ENCODE results near the gene HOXB6.

The HOXB6 gene

GRCh38 chr17:48621410-48622392 lies 16.9 kb upstream of the HOXB6 start:
- no peak for DNase-seq (ENCODE audit: low read depth in 2 of 2)

GRCh38 chr17:48620461-48621139 lies 15.8 kb upstream of the HOXB6 start:
- no peak for DNase-seq (ENCODE audit: low read depth in 2 of 2)

GRCh38 chr17:48619826-48620449 lies 15.2 kb upstream of the HOXB6 start:
- DNase-seq (ENCODE audit: low read depth in 2 of 2) = no peak

GRCh38 chr17:48618256-48618896 lies 13.6 kb upstream of the HOXB6 start:
- DNase-seq (ENCODE audit: low read depth in 2 of 2) = peak; percentile 62 to 73

GRCh38 chr17:48617471-48618255 lies 12.9 kb upstream of the HOXB6 start:
- DNase-seq (ENCODE audit: low read depth in 2 of 2) = no peak

GRCh38 chr17:48616717-48617470 lies 12.1 kb upstream of the HOXB6 start:
- DNase-seq (ENCODE audit: low read depth in 2 of 2) = no peak

- no peak for DNase-seq (ENCODE audit: low read depth in 2 of 2)
Measured at GRCh38 chr17:48615963-48616716, 11.4 kb upstream of the HOXB6 start.

- DNase-seq (ENCODE audit: low read depth in 2 of 2) = no peak
Measured at GRCh38 chr17:48615047-48615962, 10.5 kb upstream of the HOXB6 start, which contains the start of gene HOXB8. Gene HOXB8 (minus strand): TSS chr17:48615292. CDS start chr17:48614704, 588 bp downstream.

GRCh38 chr17:48613862-48614694 lies 9.3 kb upstream of the HOXB6 start:
- DNase-seq (ENCODE audit: low read depth in 2 of 2) = no peak

- no peak for DNase-seq (ENCODE audit: low read depth in 2 of 2)
Measured at GRCh38 chr17:48612854-48613691, 8.3 kb upstream of the HOXB6 start.

GRCh38 chr17:48612456-48612853 lies 7.7 kb upstream of the HOXB6 start:
- DNase-seq (ENCODE audit: low read depth in 2 of 2) = no peak

GRCh38 chr17:48611681-48612455 lies 7.1 kb upstream of the HOXB6 start:
- DNase-seq (ENCODE audit: low read depth in 2 of 2) = no peak

- no peak for DNase-seq (ENCODE audit: low read depth in 2 of 2)
Measured at GRCh38 chr17:48611213-48611612, 6.4 kb upstream of the HOXB6 start.

- peak in 1 of 2 donors; percentile 62 for DNase-seq (ENCODE audit: low read depth in 2 of 2)
Measured at GRCh38 chr17:48610282-48611211, 5.8 kb upstream of the HOXB6 start, which contains the start of gene HOXB7. Gene HOXB7 (minus strand): TSS chr17:48611017. CDS start chr17:48610918, 99 bp downstream.

Measured in stimulated activated CD4-positive, alpha-beta T cell treated with anti-CD3 and anti-CD28 coated beads, Interleukin-15, amount 100 ng/mL, for 48 hours (primary cell).